PC-9 (cell line): ENCODE measurements around the gene SBF2.

ENCODE experiments used
- CTCF ChIP-seq: fragments of 200-600 bp; sonication (generic); conservative IDR thresholded peaks from 2 replicates; pipeline ENCODE4 v1.6.1; 2017; ENCODE audit warnings: mixed run types, antibody characterized with exemption, mild to moderate bottlenecking, moderate library complexity
- EZH2 ChIP-seq: fragments of 200-600 bp; sonication (generic); IDR thresholded peaks from 2 replicates; pipeline ENCODE4 v1.8.0; 2017; ENCODE audit warnings: antibody characterized with exemption, low read depth

- no peak for TF ChIP-seq CTCF
- no peak for TF ChIP-seq EZH2
These were observed 524.4 kb downstream of the SBF2 start for GRCh38 chr11:9769621-9770020.
